ENCODE results near the gene MYO16.

The MYO16 gene

GRCh38 chr13:108933061-108933460 is 303.6 kb downstream of the MYO16 start:
- no peak for DNase-seq (ENCODE audit: low read depth)

GRCh38 chr13:108938155-108938554 is 308.7 kb downstream of the MYO16 start:
- no peak for DNase-seq (ENCODE audit: low read depth)

GRCh38 chr13:108940121-108940520 is 310.7 kb downstream of the MYO16 start:
- no peak for DNase-seq (ENCODE audit: low read depth)

- DNase-seq (ENCODE audit: low read depth), result no peak
Observed at GRCh38 chr13:108943842-108944241, 314.4 kb downstream of the MYO16 start.

GRCh38 chr13:108944760-108945159 is 315.3 kb downstream of the MYO16 start:
- no peak for DNase-seq (ENCODE audit: low read depth)

- DNase-seq (ENCODE audit: low read depth), result no peak
Observed at GRCh38 chr13:108947551-108948030, 318.2 kb downstream of the MYO16 start.

GRCh38 chr13:108948251-108948671 is 318.9 kb downstream of the MYO16 start:
- no peak for DNase-seq (ENCODE audit: low read depth)

GRCh38 chr13:108950333-108951010 is 321.1 kb downstream of the MYO16 start:
- no peak for DNase-seq (ENCODE audit: low read depth)

GRCh38 chr13:108955741-108956140 is 326.3 kb downstream of the MYO16 start:
- no peak for DNase-seq (ENCODE audit: low read depth)

GRCh38 chr13:108957369-108958012 is 328.1 kb downstream of the MYO16 start:
- no peak for DNase-seq (ENCODE audit: low read depth)

GRCh38 chr13:108958013-108958376 is 328.6 kb downstream of the MYO16 start:
- no peak for DNase-seq (ENCODE audit: low read depth)

GRCh38 chr13:108959234-108959633 is 329.8 kb downstream of the MYO16 start:
- DNase-seq (ENCODE audit: low read depth), result no peak

GRCh38 chr13:108960006-108960405 is 330.6 kb downstream of the MYO16 start:
- no peak for DNase-seq (ENCODE audit: low read depth)

- DNase-seq (ENCODE audit: low read depth), result no peak
Observed at GRCh38 chr13:108961542-108962125, 332.2 kb downstream of the MYO16 start.

GRCh38 chr13:108962654-108963053 is 333.2 kb downstream of the MYO16 start:
- no peak for DNase-seq (ENCODE audit: low read depth)

- DNase-seq (ENCODE audit: low read depth), result no peak
Observed at GRCh38 chr13:108963276-108963810, 333.9 kb downstream of the MYO16 start.

- no peak for DNase-seq (ENCODE audit: low read depth)
Observed at GRCh38 chr13:108963846-108964600, 334.6 kb downstream of the MYO16 start.

- no peak for DNase-seq (ENCODE audit: low read depth)
Observed at GRCh38 chr13:108964606-108965005, 335.2 kb downstream of the MYO16 start.

- no peak for DNase-seq (ENCODE audit: low read depth)
Observed at GRCh38 chr13:108967371-108967770, 338.0 kb downstream of the MYO16 start.

- DNase-seq (ENCODE audit: low read depth), result no peak
Observed at GRCh38 chr13:108968566-108968965, 339.2 kb downstream of the MYO16 start.

GRCh38 chr13:108974686-108975085 is 345.3 kb downstream of the MYO16 start:
- DNase-seq (ENCODE audit: low read depth), result no peak

GRCh38 chr13:108980237-108980636 is 350.8 kb downstream of the MYO16 start:
- no peak for DNase-seq (ENCODE audit: low read depth)
